ENCODE measurements around the gene ENO1. TPM values are rescaled to one million over a fixed set of nuclear protein-coding genes. Genes with fewer than 3 reads are reported as not detected.

ENO1 gene
- total RNA-seq, 1 experiment from 2014 or later = 2,334 TPM

- Histone ChIP-seq H3K79me2 (ENCODE audit: insufficient read depth, low read length) (no peaks in the 10 kb centered on the region), H3K4me2 (ENCODE audit: low read length) (no peak overlapping the region), H3K27me3 (ENCODE audit: insufficient read depth, low read length) (no peaks in the 10 kb centered on the region; the same call in 1 of the 2 replicates), H3K4me3 (replicated peaks in 1 of 2; ENCODE audit: low read depth in 1 of 2, low read length in 2 of 2) (no peak overlapping the region), H3K9me2 (ENCODE audit: insufficient read depth) (no peaks in the 10 kb centered on the region), H2AFZ (ENCODE audit: low read depth, low read length, poor library complexity, severe bottlenecking) (no peak overlapping the region), H3K36me3 (ENCODE audit: control insufficient read depth in 1 of 2, insufficient read depth in 2 of 2, low read length in 2 of 2) (no peaks in the 10 kb centered on the region), H4K20me1 (ENCODE audit: insufficient read depth) (no peaks in the 10 kb centered on the region), H3K27ac (ENCODE audit: low read depth, low read length) (no peak overlapping the region), H3K9ac (ENCODE audit: low read length) (no peak overlapping the region), H3K4me1 (ENCODE audit: control insufficient read depth in 1 of 2, insufficient read depth in 2 of 2, low read length in 2 of 2) (peaks cover 0 to 7% of the 10 kb centered on the region in 2 experiments; a peak in 2 of 4 replicates), H3K9me3 (ENCODE audit: control insufficient read depth in 1 of 2, insufficient read depth in 1 of 2, low read depth in 1 of 2, low read length in 2 of 2) (no peaks in the 10 kb centered on the region)
- no peak for ATAC-seq
- TF ChIP-seq POLR2AphosphoS5 (IDR thresholded peaks at IDR 0.05; ENCODE audit: low read depth, low read length) (no peak), CBX3 (IDR thresholded peaks at IDR 0.05; ENCODE audit: low read depth) (no peak), CEBPB (IDR thresholded peaks at IDR 0.05; ENCODE audit: low read depth) (no peak), SIN3A (IDR thresholded peaks at IDR 0.05; ENCODE audit: low read depth) (no peak)
- no TSS peak for BruUV-seq (replicated peaks)
- POLR2A ChIA-PET = interaction anchor here (1.0 to 1.1 kb wide), 2 partner anchors 36 to 40 kb away, joined by 3 read pairs; partner anchors contain the start of gene ENO1
- no peak for DNase-seq (ENCODE audit: low read depth, low spot score)
- intact Hi-C loops (cut with micrococcal nuclease) = no loop called here
- CTCF ChIA-PET = interaction anchor here (0.7 to 7.7 kb wide), 5 partner anchors 26 to 90 kb away, joined by 3 to 62 read pairs (median 4); no protein-coding TSS in a partner anchor
- RAD21 ChIA-PET (ENCODE audit: low non-redundant PET in 1 of 2, low total read pairs in 2 of 2, uncharacterized antibody in 2 of 2, unreplicated experiment in 2 of 2) = interaction anchor here (0.5 to 0.8 kb wide), 3 partner anchors 21 to 91 kb away, joined by 3 to 4 read pairs (median 4); no protein-coding TSS in a partner anchor
Observed at GRCh38 chr1:8914466-8914865, 36.0 kb upstream of the ENO1 start.

DNA sequence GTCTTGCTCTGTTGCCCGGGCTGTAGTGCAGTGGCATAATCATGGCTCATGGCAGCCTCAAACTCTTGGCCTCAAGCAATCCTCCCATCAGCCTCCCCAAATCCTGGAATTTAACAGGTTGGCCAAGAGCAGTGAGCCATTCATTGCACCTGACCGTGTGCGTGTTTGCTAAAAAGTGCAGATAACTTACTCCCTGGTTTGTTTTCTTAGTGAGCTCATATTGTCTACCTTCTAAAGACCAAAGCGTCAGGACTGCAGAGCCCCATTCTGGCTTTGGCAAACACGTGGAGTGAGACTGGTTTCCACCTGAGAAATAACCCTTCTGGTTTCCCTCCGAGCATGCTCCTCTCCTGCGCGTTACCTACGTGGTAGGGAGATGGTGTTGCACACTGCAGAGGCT is 35.0 kb upstream of the ENO1 start:
- Histone ChIP-seq H3K4me3 (replicated peaks in 1 of 2; ENCODE audit: low read depth in 1 of 2, low read length in 2 of 2) (no peak overlapping the region), H3K9ac (ENCODE audit: low read length) (no peak overlapping the region), H3K4me2 (ENCODE audit: low read length) (no peak overlapping the region), H3K36me3 (ENCODE audit: control insufficient read depth in 1 of 2, insufficient read depth in 2 of 2, low read length in 2 of 2) (no peaks in the 10 kb centered on the region), H2AFZ (ENCODE audit: low read depth, low read length, poor library complexity, severe bottlenecking) (no peak overlapping the region), H3K79me2 (ENCODE audit: insufficient read depth, low read length) (no peaks in the 10 kb centered on the region), H3K9me3 (ENCODE audit: control insufficient read depth in 1 of 2, insufficient read depth in 1 of 2, low read depth in 1 of 2, low read length in 2 of 2) (no peaks in the 10 kb centered on the region), H4K20me1 (ENCODE audit: insufficient read depth) (no peaks in the 10 kb centered on the region), H3K27me3 (ENCODE audit: insufficient read depth, low read length) (no peaks in the 10 kb centered on the region; the same call in 1 of the 2 replicates), H3K27ac (ENCODE audit: low read depth, low read length) (no peak overlapping the region), H3K4me1 (ENCODE audit: control insufficient read depth in 1 of 2, insufficient read depth in 2 of 2, low read length in 2 of 2) (peaks cover 0 to 6% of the 10 kb centered on the region in 2 experiments; a peak in 2 of 4 replicates), H3K9me2 (ENCODE audit: insufficient read depth) (no peaks in the 10 kb centered on the region)
- ChIA-PET RAD21 (ENCODE audit: low non-redundant PET in 1 of 2, low total read pairs in 2 of 2, uncharacterized antibody in 2 of 2, unreplicated experiment in 2 of 2) (no interaction called here), CTCF (no interaction called here), POLR2A (interaction anchor here (1.1 kb wide), 1 partner anchor 35 kb away, joined by 3 read pairs; the partner anchor contains the start of gene ENO1)
- intact Hi-C loops (cut with micrococcal nuclease) = no loop called here
- DNase-seq (ENCODE audit: low read depth, low spot score) (no peak), ATAC-seq (no peak)
- BruUV-seq (replicated peaks) = no TSS peak
- TF ChIP-seq SRF (IDR thresholded peaks at IDR 0.05; ENCODE audit: low read depth) (no peak), ZBTB33 (IDR thresholded peaks at IDR 0.05; ENCODE audit: extremely low read depth, insufficient replicate concordance, low read length) (no peak), POLR2A (IDR thresholded peaks at IDR 0.05; ENCODE audit: borderline replicate concordance, extremely low read depth, insufficient read depth, insufficient read length) (no peak)

Measured in HCT116 (cell line).